Measurements from ENCODE around the gene ADAMTS2.

Gene ADAMTS2

DNA sequence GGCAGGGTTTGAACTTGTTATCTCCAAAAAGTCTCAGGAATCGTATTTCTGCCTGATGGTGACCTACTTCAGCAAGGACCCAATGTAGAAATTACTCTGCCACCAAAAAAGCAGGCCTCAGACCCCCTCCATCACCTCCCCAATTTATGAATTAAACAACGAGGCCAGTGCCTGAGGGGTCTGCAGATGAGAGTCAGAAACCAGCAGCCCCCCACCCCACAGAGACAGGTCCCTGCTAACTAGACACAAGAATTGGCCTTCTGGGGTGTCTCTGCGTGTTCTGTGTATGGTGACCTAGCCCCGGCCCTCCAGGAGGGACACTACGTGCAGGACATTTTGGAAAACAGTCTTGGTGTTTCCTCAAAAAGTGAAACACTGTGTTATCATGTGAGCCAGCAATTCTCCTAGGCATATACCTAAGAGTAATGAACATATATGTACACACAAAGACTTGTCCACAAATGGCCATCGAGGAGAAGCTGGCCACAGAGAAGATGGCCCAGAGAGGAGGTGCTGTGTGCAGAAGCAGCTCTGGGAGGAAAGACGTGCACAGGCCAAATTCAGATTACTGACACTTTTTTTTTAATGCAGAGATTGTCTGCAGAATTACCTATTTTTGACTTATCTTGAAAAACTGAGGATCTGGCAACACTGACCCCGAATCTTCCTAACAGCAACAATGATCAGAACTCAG is 93.8 kb downstream of the ADAMTS2 start:
- TF ChIP-seq, protein P1, sequence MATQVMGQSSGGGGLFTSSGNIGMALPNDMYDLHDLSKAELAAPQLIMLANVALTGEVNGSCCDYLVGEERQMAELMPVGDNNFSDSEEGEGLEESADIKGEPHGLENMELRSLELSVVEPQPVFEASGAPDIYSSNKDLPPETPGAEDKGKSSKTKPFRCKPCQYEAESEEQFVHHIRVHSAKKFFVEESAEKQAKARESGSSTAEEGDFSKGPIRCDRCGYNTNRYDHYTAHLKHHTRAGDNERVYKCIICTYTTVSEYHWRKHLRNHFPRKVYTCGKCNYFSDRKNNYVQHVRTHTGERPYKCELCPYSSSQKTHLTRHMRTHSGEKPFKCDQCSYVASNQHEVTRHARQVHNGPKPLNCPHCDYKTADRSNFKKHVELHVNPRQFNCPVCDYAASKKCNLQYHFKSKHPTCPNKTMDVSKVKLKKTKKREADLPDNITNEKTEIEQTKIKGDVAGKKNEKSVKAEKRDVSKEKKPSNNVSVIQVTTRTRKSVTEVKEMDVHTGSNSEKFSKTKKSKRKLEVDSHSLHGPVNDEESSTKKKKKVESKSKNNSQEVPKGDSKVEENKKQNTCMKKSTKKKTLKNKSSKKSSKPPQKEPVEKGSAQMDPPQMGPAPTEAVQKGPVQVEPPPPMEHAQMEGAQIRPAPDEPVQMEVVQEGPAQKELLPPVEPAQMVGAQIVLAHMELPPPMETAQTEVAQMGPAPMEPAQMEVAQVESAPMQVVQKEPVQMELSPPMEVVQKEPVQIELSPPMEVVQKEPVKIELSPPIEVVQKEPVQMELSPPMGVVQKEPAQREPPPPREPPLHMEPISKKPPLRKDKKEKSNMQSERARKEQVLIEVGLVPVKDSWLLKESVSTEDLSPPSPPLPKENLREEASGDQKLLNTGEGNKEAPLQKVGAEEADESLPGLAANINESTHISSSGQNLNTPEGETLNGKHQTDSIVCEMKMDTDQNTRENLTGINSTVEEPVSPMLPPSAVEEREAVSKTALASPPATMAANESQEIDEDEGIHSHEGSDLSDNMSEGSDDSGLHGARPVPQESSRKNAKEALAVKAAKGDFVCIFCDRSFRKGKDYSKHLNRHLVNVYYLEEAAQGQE (IDR thresholded peaks at IDR 0.05; ENCODE audit: low read depth): no peak
- TF ChIP-seq EGR1 (IDR thresholded peaks at IDR 0.05): no peak
- TF ChIP-seq TAF1 (IDR thresholded peaks at IDR 0.05; ENCODE audit: low read depth): no peak
- TF ChIP-seq NFIC (IDR thresholded peaks at IDR 0.05): no peak
- TF ChIP-seq, protein P2, sequence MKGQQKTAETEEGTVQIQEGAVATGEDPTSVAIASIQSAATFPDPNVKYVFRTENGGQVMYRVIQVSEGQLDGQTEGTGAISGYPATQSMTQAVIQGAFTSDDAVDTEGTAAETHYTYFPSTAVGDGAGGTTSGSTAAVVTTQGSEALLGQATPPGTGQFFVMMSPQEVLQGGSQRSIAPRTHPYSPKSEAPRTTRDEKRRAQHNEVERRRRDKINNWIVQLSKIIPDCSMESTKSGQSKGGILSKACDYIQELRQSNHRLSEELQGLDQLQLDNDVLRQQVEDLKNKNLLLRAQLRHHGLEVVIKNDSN (IDR thresholded peaks at IDR 0.05): no peak
- no peak for TF ChIP-seq CREB1 (IDR thresholded peaks at IDR 0.05; ENCODE audit: low read depth)
- TF ChIP-seq FOXM1 (IDR thresholded peaks at IDR 0.05; ENCODE audit: borderline replicate concordance, low read depth): no peak
- no peak for TF ChIP-seq RAD21 (IDR thresholded peaks at IDR 0.05; ENCODE audit: low read depth)
- TF ChIP-seq, protein P3, sequence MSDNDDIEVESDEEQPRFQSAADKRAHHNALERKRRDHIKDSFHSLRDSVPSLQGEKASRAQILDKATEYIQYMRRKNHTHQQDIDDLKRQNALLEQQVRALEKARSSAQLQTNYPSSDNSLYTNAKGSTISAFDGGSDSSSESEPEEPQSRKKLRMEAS (IDR thresholded peaks at IDR 0.05): no peak
- TF ChIP-seq TEAD4 (IDR thresholded peaks at IDR 0.05): no peak
- TF ChIP-seq TCF12 (IDR thresholded peaks at IDR 0.05; ENCODE audit: low read depth): no peak
- TF ChIP-seq EP300 (IDR thresholded peaks at IDR 0.05; ENCODE audit: borderline replicate concordance): no peak

DNA sequence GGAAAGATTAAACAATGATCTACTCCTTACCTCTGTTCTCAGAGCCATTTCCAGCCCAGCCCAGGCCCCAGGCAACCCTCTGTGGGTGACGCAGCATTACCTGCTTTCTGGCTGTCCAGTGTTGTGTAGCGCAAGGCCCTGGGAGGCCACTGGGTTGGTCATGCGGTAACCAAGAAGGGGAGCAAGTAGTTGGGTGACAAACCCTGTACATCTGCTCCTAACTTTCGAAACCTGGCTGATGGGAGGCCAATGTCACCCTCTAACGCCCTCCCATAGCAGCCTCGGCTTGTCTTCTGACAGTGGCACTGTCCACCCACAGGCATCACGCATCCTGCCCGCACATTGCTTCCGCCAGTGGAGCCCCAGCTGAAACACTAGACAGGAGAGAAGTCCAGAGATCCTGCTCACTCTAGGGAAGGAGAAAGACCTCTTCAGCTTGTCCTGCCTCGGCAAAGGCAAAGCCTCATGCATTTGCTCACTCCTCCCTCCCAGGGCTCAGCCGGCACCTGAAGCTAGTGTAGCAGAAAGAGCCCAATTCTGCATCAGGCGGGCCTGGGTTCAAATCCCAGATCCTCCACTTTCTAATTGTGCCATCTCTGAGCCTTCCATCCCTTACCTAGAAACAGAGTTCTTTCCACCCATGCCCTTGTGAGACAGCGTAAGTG is 94.6 kb downstream of the ADAMTS2 start:
- no peak for TF ChIP-seq TAF1 (IDR thresholded peaks at IDR 0.05; ENCODE audit: low read depth)
- no peak for TF ChIP-seq ZBTB7A (IDR thresholded peaks at IDR 0.05; ENCODE audit: low read depth)
- TF ChIP-seq EP300 (IDR thresholded peaks at IDR 0.05; ENCODE audit: borderline replicate concordance): no peak
- TF ChIP-seq, protein P1 (IDR thresholded peaks at IDR 0.05; ENCODE audit: low read depth): no peak
- TF ChIP-seq TEAD4 (IDR thresholded peaks at IDR 0.05): no peak
- no peak for TF ChIP-seq CREB1 (IDR thresholded peaks at IDR 0.05; ENCODE audit: low read depth)
- TF ChIP-seq, protein P3 (IDR thresholded peaks at IDR 0.05): no peak
- no peak for TF ChIP-seq YY1 (IDR thresholded peaks at IDR 0.05; ENCODE audit: low read depth)
- TF ChIP-seq RAD21 (IDR thresholded peaks at IDR 0.05; ENCODE audit: low read depth): no peak
- no peak for TF ChIP-seq TCF12 (IDR thresholded peaks at IDR 0.05; ENCODE audit: low read depth)
- TF ChIP-seq FOXM1 (IDR thresholded peaks at IDR 0.05; ENCODE audit: borderline replicate concordance, low read depth): no peak
- TF ChIP-seq EGR1 (IDR thresholded peaks at IDR 0.05): no peak
- TF ChIP-seq, protein P2 (IDR thresholded peaks at IDR 0.05): no peak
- no peak for TF ChIP-seq NFIC (IDR thresholded peaks at IDR 0.05)
- TF ChIP-seq CEBPB (IDR thresholded peaks at IDR 0.05): no peak

DNA sequence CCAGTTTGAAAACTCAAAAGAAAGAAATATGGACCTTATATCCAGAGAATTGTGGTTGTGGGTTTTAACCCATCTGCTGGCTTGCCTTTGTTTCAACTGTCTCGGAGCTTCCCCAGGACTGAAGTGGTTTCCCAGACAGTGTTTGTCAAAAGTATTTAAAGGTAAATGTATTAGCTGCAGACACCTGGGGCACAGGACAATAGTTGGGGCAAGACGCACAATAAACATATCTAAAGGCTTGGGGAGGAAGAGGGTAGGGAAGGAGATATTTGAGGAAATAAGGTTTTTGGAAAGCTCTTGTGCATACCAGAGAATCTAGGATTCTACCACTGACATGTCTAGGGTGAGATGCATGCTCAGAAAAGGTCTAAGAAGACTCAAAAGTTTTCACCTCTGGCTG is 99.0 kb downstream of the ADAMTS2 start:
- TF ChIP-seq ZBTB7A (IDR thresholded peaks at IDR 0.05; ENCODE audit: low read depth): no peak
- no peak for TF ChIP-seq EP300 (IDR thresholded peaks at IDR 0.05; ENCODE audit: borderline replicate concordance)
- no peak for TF ChIP-seq TAF1 (IDR thresholded peaks at IDR 0.05; ENCODE audit: low read depth)
- TF ChIP-seq, protein P1 (IDR thresholded peaks at IDR 0.05; ENCODE audit: low read depth): no peak
- no peak for TF ChIP-seq EGR1 (IDR thresholded peaks at IDR 0.05)

DNA sequence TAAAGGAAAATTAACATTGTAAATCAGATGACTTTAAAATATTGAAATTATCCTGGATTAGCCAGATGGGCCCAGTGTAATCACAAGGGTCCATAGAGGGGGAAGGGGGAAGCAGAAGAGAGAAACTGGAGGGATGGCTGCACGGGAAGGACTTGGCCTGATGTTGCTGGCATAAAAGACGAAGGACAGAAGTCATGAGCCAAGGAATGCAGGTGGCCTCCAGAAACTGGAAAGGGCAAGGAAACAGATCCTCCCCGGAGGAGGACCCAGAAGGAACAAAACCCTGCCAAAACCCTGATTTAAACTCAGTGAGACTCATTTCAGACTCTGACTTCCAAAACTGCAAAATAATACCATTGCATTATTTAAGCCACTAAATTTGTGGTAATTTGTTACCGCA is 100.2 kb downstream of the ADAMTS2 start:
- no peak for TF ChIP-seq CREB1 (IDR thresholded peaks at IDR 0.05; ENCODE audit: low read depth)
